Measurements from ENCODE around the gene CDCA8.

CDCA8 gene

GRCh38 chr1:37725851-37726613 is 33.7 kb downstream of the CDCA8 start:
- H3K9me2 ChIP-seq (replicated peaks; ENCODE audit: control insufficient read depth, low read length), result no peaks in the 10 kb centered on the region
- TF ChIP-seq EZH2phosphoT487 (IDR thresholded peaks at IDR 0.05; ENCODE audit: borderline replicate concordance, low read length) (no peak), CTCF (IDR thresholded peaks at IDR 0.05; ENCODE audit: low read depth, low read length, poor library complexity, severe bottlenecking) (no peak)
- H4K20me1 ChIP-seq (ENCODE audit: control insufficient read depth, insufficient read depth, low read depth, low read length), result no peaks in the 10 kb centered on the region
- no peak overlapping the region for H3K4me3 ChIP-seq (ENCODE audit: low read length)
- H3K27ac ChIP-seq (ENCODE audit: low read depth, low read length), result no peak overlapping the region
- no peak overlapping the region for H3K4me2 ChIP-seq (ENCODE audit: low read length)
- no peaks in the 10 kb centered on the region for H3F3A ChIP-seq (ENCODE audit: control insufficient read depth, insufficient read depth)
- H3K9me3 ChIP-seq (ENCODE audit: control insufficient read depth, insufficient read depth, low read length), result no peaks in the 10 kb centered on the region
- H3K4me1 ChIP-seq (ENCODE audit: control insufficient read depth, low read length), result no peaks in the 10 kb centered on the region
- no peaks in the 10 kb centered on the region for H3K79me2 ChIP-seq (ENCODE audit: control insufficient read depth, low read length)
- no peaks in the 10 kb centered on the region for H3K36me3 ChIP-seq (ENCODE audit: control insufficient read depth, low read length)
- H3K27me3 ChIP-seq (ENCODE audit: control insufficient read depth, low read length), result peaks cover 9% of the 10 kb centered on the region; the same call in 1 of the 2 replicates

- H3K4me3 ChIP-seq (ENCODE audit: low read length), result no peak overlapping the region
- no peaks in the 10 kb centered on the region for H3K36me3 ChIP-seq (ENCODE audit: control insufficient read depth, low read length)
- H3K27me3 ChIP-seq (ENCODE audit: control insufficient read depth, low read length), result peaks cover 9% of the 10 kb centered on the region; the same call in 1 of the 2 replicates
- no peaks in the 10 kb centered on the region for H3F3A ChIP-seq (ENCODE audit: control insufficient read depth, insufficient read depth)
- TF ChIP-seq CTCF (IDR thresholded peaks at IDR 0.05; ENCODE audit: low read depth, low read length, poor library complexity, severe bottlenecking) (no peak), EZH2phosphoT487 (IDR thresholded peaks at IDR 0.05; ENCODE audit: borderline replicate concordance, low read length) (no peak)
- H3K27ac ChIP-seq (ENCODE audit: low read depth, low read length), result no peak overlapping the region
- H3K9me3 ChIP-seq (ENCODE audit: control insufficient read depth, insufficient read depth, low read length), result no peaks in the 10 kb centered on the region
- no peaks in the 10 kb centered on the region for H3K9me2 ChIP-seq (replicated peaks; ENCODE audit: control insufficient read depth, low read length)
- no peaks in the 10 kb centered on the region for H3K79me2 ChIP-seq (ENCODE audit: control insufficient read depth, low read length)
- no peaks in the 10 kb centered on the region for H4K20me1 ChIP-seq (ENCODE audit: control insufficient read depth, insufficient read depth, low read depth, low read length)
- H3K4me1 ChIP-seq (ENCODE audit: control insufficient read depth, low read length), result no peaks in the 10 kb centered on the region
- no peak overlapping the region for H3K4me2 ChIP-seq (ENCODE audit: low read length)
Observed at GRCh38 chr1:37726751-37727585, 34.7 kb downstream of the CDCA8 start.

- Histone ChIP-seq H3K9me3 (ENCODE audit: control insufficient read depth, insufficient read depth, low read length) (no peaks in the 10 kb centered on the region), H3F3A (ENCODE audit: control insufficient read depth, insufficient read depth) (no peaks in the 10 kb centered on the region), H3K27ac (ENCODE audit: low read depth, low read length) (no peak overlapping the region), H3K36me3 (ENCODE audit: control insufficient read depth, low read length) (no peaks in the 10 kb centered on the region), H3K4me1 (ENCODE audit: control insufficient read depth, low read length) (no peaks in the 10 kb centered on the region), H3K9me2 (replicated peaks; ENCODE audit: control insufficient read depth, low read length) (no peaks in the 10 kb centered on the region), H3K27me3 (ENCODE audit: control insufficient read depth, low read length) (peaks cover 9% of the 10 kb centered on the region; the same call in 1 of the 2 replicates), H3K4me2 (ENCODE audit: low read length) (no peak overlapping the region), H4K20me1 (ENCODE audit: control insufficient read depth, insufficient read depth, low read depth, low read length) (no peaks in the 10 kb centered on the region), H3K79me2 (ENCODE audit: control insufficient read depth, low read length) (no peaks in the 10 kb centered on the region), H3K4me3 (ENCODE audit: low read length) (no peak overlapping the region)
- TF ChIP-seq CTCF (IDR thresholded peaks at IDR 0.05; ENCODE audit: low read depth, low read length, poor library complexity, severe bottlenecking) (no peak), EZH2phosphoT487 (IDR thresholded peaks at IDR 0.05; ENCODE audit: borderline replicate concordance, low read length) (no peak)
Observed at GRCh38 chr1:37728416-37728815, 36.1 kb downstream of the CDCA8 start.
